SK-N-SH treated with all-trans-retinoic acid at 6 μM for 48 hours (cell line): ENCODE data around the gene CLDN15.
"Not testable (repeated sequence)": the region's sequence is repeated elsewhere in the genome, so short reads cannot be mapped to it uniquely, and the experiment has no call there.

ENCODE experiments used
- ATAC-seq: fragments of 200-7000 bp; cut with Tn5 transposase; 3 replicates; pipeline ENCODE4 v1.9.1; 2020; ENCODE audit warnings: mild to moderate bottlenecking, moderate library complexity
- ARNTL ChIP-seq: fragments of 450-650 bp; formaldehyde crosslinking; IDR thresholded peaks from 2 replicates; pipeline ENCODE4 v1.5.0; 2020; ENCODE audit warnings: low read depth, mild to moderate bottlenecking, moderate library complexity, borderline replicate concordance
- BACH2 ChIP-seq: fragments of 250-450 bp; sonication (Bioruptor Pico); IDR thresholded peaks from 2 replicates; pipeline ENCODE4 v1.9.0; 2021; ENCODE audit warnings: mild to moderate bottlenecking, borderline replicate concordance
- CREB5 ChIP-seq: fragments of 250-450 bp; sonication (Bioruptor Pico); IDR thresholded peaks from 2 replicates; pipeline ENCODE4 v1.5.1; 2020; ENCODE audit warnings: low read depth, mild to moderate bottlenecking, moderate library complexity
- CSDC2 ChIP-seq: fragments of 250-450 bp; sonication (Bioruptor Pico); IDR thresholded peaks from 2 replicates; pipeline ENCODE4 v1.5.0; 2020; ENCODE audit warnings: mild to moderate bottlenecking, moderate library complexity
- ESRRG ChIP-seq: fragments of 250-450 bp; sonication (Bioruptor Pico); IDR thresholded peaks from 2 replicates; pipeline ENCODE4 v1.6.1; 2021; ENCODE audit warnings: mild to moderate bottlenecking
- GLIS3 ChIP-seq: fragments of 250-450 bp; sonication (Bioruptor Pico); IDR thresholded peaks from 2 replicates; pipeline ENCODE4 v1.5.0; 2020; ENCODE audit warnings: mild to moderate bottlenecking, moderate library complexity
- ISL1 ChIP-seq: fragments of 250-450 bp; sonication (Bioruptor Pico); IDR thresholded peaks from 2 replicates; pipeline ENCODE4 v2.1.2; 2022; ENCODE audit warnings: mild to moderate bottlenecking, moderate library complexity
- OSR1 ChIP-seq: fragments of 250-450 bp; sonication (Bioruptor Pico); IDR thresholded peaks from 2 replicates; pipeline ENCODE4 v1.8.0; 2022; ENCODE audit warnings: moderate library complexity, mild to moderate bottlenecking, inconsistent platforms
- POU6F1 ChIP-seq: fragments of 250-450 bp; sonication (Bioruptor Pico); IDR thresholded peaks from 2 replicates; pipeline ENCODE4 v1.8.0; 2021; ENCODE audit warnings: low read depth, mild to moderate bottlenecking, moderate library complexity, borderline replicate concordance
- RARB ChIP-seq: fragments of 250-450 bp; sonication (Bioruptor Pico); IDR thresholded peaks from 2 replicates; pipeline ENCODE4 v1.8.0; 2021; ENCODE audit warnings: mild to moderate bottlenecking, moderate library complexity
- SNAI2 ChIP-seq: fragments of 250-450 bp; sonication (Bioruptor Pico); IDR thresholded peaks from 2 replicates; pipeline ENCODE4 v1.5.0; 2020; ENCODE audit warnings: mild to moderate bottlenecking, moderate library complexity
- TCF4 ChIP-seq: fragments of 250-450 bp; sonication (Bioruptor Pico); IDR thresholded peaks from 2 replicates; pipeline ENCODE4 v1.8.0; 2021; ENCODE audit warnings: mild to moderate bottlenecking, moderate library complexity, borderline replicate concordance
- TOX ChIP-seq: fragments of 250-450 bp; sonication (Bioruptor Pico); IDR thresholded peaks from 2 replicates; pipeline ENCODE4 v1.8.0; 2021; ENCODE audit warnings: mild to moderate bottlenecking, moderate library complexity, borderline replicate concordance
- ZFP3 ChIP-seq: fragments of 250-450 bp; sonication (Bioruptor Pico); IDR thresholded peaks from 2 replicates; pipeline ENCODE4 v1.5.0; 2020; ENCODE audit warnings: mild to moderate bottlenecking, moderate library complexity
- ZFP30 ChIP-seq: fragments of 450-650 bp; formaldehyde crosslinking; IDR thresholded peaks from 2 replicates; pipeline ENCODE4 v1.5.0; 2022; ENCODE audit warnings: mild to moderate bottlenecking, moderate library complexity
- ZNF565 ChIP-seq: fragments of 450-650 bp; formaldehyde crosslinking; conservative IDR thresholded peaks from 2 replicates; pipeline ENCODE4 v1.5.0; 2020; ENCODE audit warnings: low read depth, mild to moderate bottlenecking, moderate library complexity
- ZNF70 ChIP-seq: fragments of 450-650 bp; formaldehyde crosslinking; IDR thresholded peaks from 2 replicates; pipeline ENCODE4 v1.5.0; 2020; ENCODE audit warnings: mild to moderate bottlenecking, moderate library complexity
- ZNF8 ChIP-seq: fragments of 450-650 bp; formaldehyde crosslinking; IDR thresholded peaks from 2 replicates; pipeline ENCODE4 v1.5.0; 2020; ENCODE audit warnings: mild to moderate bottlenecking, moderate library complexity
- TF ChIP-seq, protein P1 (sequence below): fragments of 250-450 bp; sonication (Bioruptor Pico); IDR thresholded peaks from 2 replicates; pipeline ENCODE4 v1.5.1; 2021; ENCODE audit warnings: mild to moderate bottlenecking, moderate library complexity
- TF ChIP-seq, protein P2 (sequence below): fragments of 250-450 bp; sonication (Bioruptor Pico); IDR thresholded peaks from 2 replicates; pipeline ENCODE4 v1.8.0; 2020; ENCODE audit warnings: mild to moderate bottlenecking, moderate library complexity, borderline replicate concordance

Gene CLDN15

GRCh38 chr7:101237206-101238067 is at the start of gene CLDN15:
Gene CLDN15, minus strand, starts transcription at chr7:101237802. Its CDS starts 221 bp downstream, at chr7:101237581.
- ATAC-seq, result no peak
- TF ChIP-seq GLIS3 (CRISPR knock-in tag), result no peak
- no peak for TF ChIP-seq BACH2 (CRISPR knock-in tag)
- no peak for TF ChIP-seq ARNTL (CRISPR knock-in tag)
- no peak for TF ChIP-seq RARB (CRISPR knock-in tag)
- TF ChIP-seq ZFP30, result no peak
- TF ChIP-seq, protein P1, sequence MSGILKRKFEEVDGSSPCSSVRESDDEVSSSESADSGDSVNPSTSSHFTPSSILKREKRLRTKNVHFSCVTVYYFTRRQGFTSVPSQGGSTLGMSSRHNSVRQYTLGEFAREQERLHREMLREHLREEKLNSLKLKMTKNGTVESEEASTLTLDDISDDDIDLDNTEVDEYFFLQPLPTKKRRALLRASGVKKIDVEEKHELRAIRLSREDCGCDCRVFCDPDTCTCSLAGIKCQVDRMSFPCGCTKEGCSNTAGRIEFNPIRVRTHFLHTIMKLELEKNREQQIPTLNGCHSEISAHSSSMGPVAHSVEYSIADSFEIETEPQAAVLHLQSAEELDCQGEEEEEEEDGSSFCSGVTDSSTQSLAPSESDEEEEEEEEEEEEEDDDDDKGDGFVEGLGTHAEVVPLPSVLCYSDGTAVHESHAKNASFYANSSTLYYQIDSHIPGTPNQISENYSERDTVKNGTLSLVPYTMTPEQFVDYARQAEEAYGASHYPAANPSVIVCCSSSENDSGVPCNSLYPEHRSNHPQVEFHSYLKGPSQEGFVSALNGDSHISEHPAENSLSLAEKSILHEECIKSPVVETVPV (CRISPR knock-in tag), result no peak
- TF ChIP-seq ESRRG (CRISPR knock-in tag), result no peak
- no peak for TF ChIP-seq ZNF70 (CRISPR knock-in tag)
- no peak for TF ChIP-seq ZFP3
- TF ChIP-seq ZNF565 (CRISPR knock-in tag), result no peak
- TF ChIP-seq SNAI2 (CRISPR knock-in tag), result no peak
- TF ChIP-seq OSR1, result no peak
- TF ChIP-seq, protein P2, sequence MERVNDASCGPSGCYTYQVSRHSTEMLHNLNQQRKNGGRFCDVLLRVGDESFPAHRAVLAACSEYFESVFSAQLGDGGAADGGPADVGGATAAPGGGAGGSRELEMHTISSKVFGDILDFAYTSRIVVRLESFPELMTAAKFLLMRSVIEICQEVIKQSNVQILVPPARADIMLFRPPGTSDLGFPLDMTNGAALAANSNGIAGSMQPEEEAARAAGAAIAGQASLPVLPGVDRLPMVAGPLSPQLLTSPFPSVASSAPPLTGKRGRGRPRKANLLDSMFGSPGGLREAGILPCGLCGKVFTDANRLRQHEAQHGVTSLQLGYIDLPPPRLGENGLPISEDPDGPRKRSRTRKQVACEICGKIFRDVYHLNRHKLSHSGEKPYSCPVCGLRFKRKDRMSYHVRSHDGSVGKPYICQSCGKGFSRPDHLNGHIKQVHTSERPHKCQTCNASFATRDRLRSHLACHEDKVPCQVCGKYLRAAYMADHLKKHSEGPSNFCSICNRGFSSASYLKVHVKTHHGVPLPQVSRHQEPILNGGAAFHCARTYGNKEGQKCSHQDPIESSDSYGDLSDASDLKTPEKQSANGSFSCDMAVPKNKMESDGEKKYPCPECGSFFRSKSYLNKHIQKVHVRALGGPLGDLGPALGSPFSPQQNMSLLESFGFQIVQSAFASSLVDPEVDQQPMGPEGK, result no peak
- TF ChIP-seq TOX, result no peak
- no peak for TF ChIP-seq ZNF8 (CRISPR knock-in tag)
- TF ChIP-seq CREB5 (CRISPR knock-in tag), result no peak
- TF ChIP-seq CSDC2, result no peak
- no peak for TF ChIP-seq TCF4

- ATAC-seq, result no peak
- TF ChIP-seq OSR1, result no peak
- no peak for TF ChIP-seq ZNF565 (CRISPR knock-in tag)
- TF ChIP-seq CSDC2, result no peak
- TF ChIP-seq POU6F1 (CRISPR knock-in tag), result no peak
- no peak for TF ChIP-seq ESRRG (CRISPR knock-in tag)
- TF ChIP-seq, protein P1 (CRISPR knock-in tag), result no peak
- no peak for TF ChIP-seq ZNF8 (CRISPR knock-in tag)
- no peak for TF ChIP-seq GLIS3 (CRISPR knock-in tag)
- TF ChIP-seq TCF4, result no peak
- no peak for TF ChIP-seq ZNF70 (CRISPR knock-in tag)
- TF ChIP-seq RARB (CRISPR knock-in tag), result no peak
- TF ChIP-seq ZFP3, result no peak
- no peak for TF ChIP-seq CREB5 (CRISPR knock-in tag)
- no peak for TF ChIP-seq ISL1
These were observed 49.4 kb upstream of the CLDN15 start for GRCh38 chr7:101287032-101287431.

DNA sequence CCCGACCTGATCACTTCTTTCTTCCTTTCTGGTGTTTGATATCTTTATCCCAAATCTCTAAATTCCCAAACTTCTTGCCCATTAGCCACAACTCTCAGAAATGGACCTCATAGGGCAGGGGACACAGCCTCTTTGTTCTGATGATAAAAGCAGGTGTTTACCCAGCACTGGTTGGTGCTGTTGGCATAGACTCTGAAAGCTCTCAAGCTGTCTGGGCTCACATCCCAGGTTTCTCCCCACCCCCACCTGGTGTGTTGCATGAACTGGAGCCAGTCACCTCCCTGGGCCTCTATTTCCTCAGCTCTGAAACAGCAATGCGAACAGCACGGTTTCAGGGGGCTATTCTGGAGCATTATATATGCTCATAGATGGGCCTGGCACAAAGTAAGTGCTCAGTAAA is 48.3 kb upstream of the CLDN15 start:
- not testable (repeated sequence) for ATAC-seq
